Measurements from ENCODE around the gene RHBDL1.

Gene RHBDL1

GRCh38 chr16:637081-638018 is 38.1 kb upstream of the RHBDL1 start:
- DNase-seq: peak in 1 of 2 experiments; percentile 94

GRCh38 chr16:638034-638543 is 37.4 kb upstream of the RHBDL1 start:
- no peak for DNase-seq

- DNase-seq: no peak
Observed at GRCh38 chr16:638836-639235, 36.6 kb upstream of the RHBDL1 start.

- no peak for DNase-seq
Observed at GRCh38 chr16:640614-641013, 34.9 kb upstream of the RHBDL1 start.

GRCh38 chr16:641326-642188 is 33.9 kb upstream of the RHBDL1 start, which contains the start of gene MCRIP2:
MCRIP2 (plus strand) TSS chr16:641828; CDS start chr16:641992, 164 bp downstream.
- DNase-seq: peak; percentile 73 to 78

GRCh38 chr16:642189-643049 is 33.1 kb upstream of the RHBDL1 start:
- peak in 1 of 2 experiments; percentile 23 for DNase-seq

- DNase-seq: no peak
Observed at GRCh38 chr16:643050-643368, 32.5 kb upstream of the RHBDL1 start.

GRCh38 chr16:644556-644955 is 30.9 kb upstream of the RHBDL1 start:
- DNase-seq: no peak

- no peak for DNase-seq
Observed at GRCh38 chr16:645852-646678, 29.4 kb upstream of the RHBDL1 start.

GRCh38 chr16:646679-647172 is 28.7 kb upstream of the RHBDL1 start:
- DNase-seq: no peak

- DNase-seq: no peak
Observed at GRCh38 chr16:647173-647902, 28.1 kb upstream of the RHBDL1 start.

GRCh38 chr16:648071-648780 is 27.2 kb upstream of the RHBDL1 start:
- peak in 1 of 2 experiments; percentile 30 for DNase-seq

GRCh38 chr16:648781-649589 is 26.5 kb upstream of the RHBDL1 start, which contains the start of gene WDR90:
WDR90 (plus strand) TSS chr16:649365; CDS start chr16:649417, 52 bp downstream.
- DNase-seq: peak; percentile 74 to 95

GRCh38 chr16:649631-650030 is 25.8 kb upstream of the RHBDL1 start:
- DNase-seq: no peak

- no peak for DNase-seq
Observed at GRCh38 chr16:651844-652243, 23.6 kb upstream of the RHBDL1 start.

- no peak for DNase-seq
Observed at GRCh38 chr16:652454-653305, 22.8 kb upstream of the RHBDL1 start.

GRCh38 chr16:654034-654433 is 21.4 kb upstream of the RHBDL1 start:
- DNase-seq: no peak

- DNase-seq: no peak
Observed at GRCh38 chr16:657487-657886, 18.0 kb upstream of the RHBDL1 start.

All from NCI-H187 (cell line).